Mesenchymal stem cell (in vitro differentiated cells and primary cell): ENCODE data around the gene NPFFR2.
"Not testable (repeated sequence)": the region's sequence is repeated elsewhere in the genome, so short reads cannot be mapped to it uniquely, and the experiment has no call there.

ENCODE experiments used
- DNase-seq: peaks from one replicate; pipeline ENCODE4 v3.0.0-alpha.2; 2013
- H2AFZ ChIP-seq: one replicate; pipeline ENCODE4 v1.6.1; 2013; ENCODE audit warnings: low read depth, mild to moderate bottlenecking, control low read depth, inconsistent platforms, low read length, moderate library complexity
- H2AK5ac ChIP-seq: 2 replicates; pipeline ENCODE4 v1.6.1; 2013; ENCODE audit warnings: low read length, moderate library complexity, mild to moderate bottlenecking, inconsistent platforms; ENCODE audit not compliant: severe bottlenecking
- H2BK120ac ChIP-seq: one replicate; pipeline ENCODE4 v1.6.1; 2013; ENCODE audit warnings: low read depth, mild to moderate bottlenecking, inconsistent platforms, low read length, moderate library complexity
- H2BK12ac ChIP-seq, 2 experiments: one replicate each; pipeline ENCODE4 v1.6.1; 2013; ENCODE audit warnings: inconsistent platforms in 2 of 2, low read length in 2 of 2, mild to moderate bottlenecking in 2 of 2, moderate library complexity in 2 of 2, control low read depth in 1 of 2
- H2BK15ac ChIP-seq: one replicate; pipeline ENCODE4 v1.6.1; 2013; ENCODE audit warnings: mild to moderate bottlenecking, low read depth, inconsistent platforms; ENCODE audit not compliant: poor library complexity, severe bottlenecking
- H2BK5ac ChIP-seq: 2 replicates; pipeline ENCODE4 v1.6.1; 2013; ENCODE audit warnings: low read depth, mild to moderate bottlenecking, low read length, control low read depth, inconsistent platforms; ENCODE audit not compliant: poor library complexity, severe bottlenecking
- H3K14ac ChIP-seq, 2 experiments: one replicate each; pipeline ENCODE4 v1.6.1; 2013; ENCODE audit warnings: inconsistent platforms in 2 of 2, low read length in 2 of 2, control low read depth in 1 of 2, mild to moderate bottlenecking in 1 of 2, moderate library complexity in 1 of 2
- H3K18ac ChIP-seq, 2 experiments: one replicate each; pipeline ENCODE4 v1.6.1; 2013; ENCODE audit warnings: inconsistent platforms in 2 of 2, low read length in 2 of 2, control low read depth in 1 of 2, low read depth in 1 of 2, mild to moderate bottlenecking in 1 of 2
- H3K23ac ChIP-seq, 2 experiments: one replicate each; pipeline ENCODE4 v1.6.1; 2013; ENCODE audit warnings: inconsistent platforms in 2 of 2, low read length in 2 of 2, mild to moderate bottlenecking in 2 of 2, moderate library complexity in 2 of 2, control low read depth in 1 of 2
- H3K27ac ChIP-seq: 2 replicates; pipeline ENCODE4 v1.5.1; 2013; ENCODE audit warnings: mild to moderate bottlenecking, moderate library complexity, low read length, control low read depth, inconsistent platforms; ENCODE audit not compliant: poor library complexity, severe bottlenecking
- H3K27me3 ChIP-seq, 2 experiments: 2 replicates each; pipeline versions ENCODE4 v1.6.1 to v1.7.0; 2013; ENCODE audit warnings: low read length in 2 of 2, mild to moderate bottlenecking in 2 of 2, moderate library complexity in 2 of 2, control low read depth in 1 of 2, inconsistent platforms in 1 of 2; ENCODE audit not compliant: control insufficient read depth in 1 of 2, insufficient read depth in 1 of 2
- H3K36me3 ChIP-seq, 2 experiments: 2 replicates each; pipeline versions ENCODE4 v1.6.1 to v1.7.0; 2013; ENCODE audit warnings: low read length in 2 of 2, control low read depth in 1 of 2, inconsistent platforms in 1 of 2, low read depth in 1 of 2, mild to moderate bottlenecking in 1 of 2; ENCODE audit not compliant: insufficient read depth in 2 of 2, control insufficient read depth in 1 of 2
- H3K4ac ChIP-seq, 2 experiments: one replicate each; pipeline ENCODE4 v1.6.1; 2013; ENCODE audit warnings: inconsistent platforms in 2 of 2, low read length in 2 of 2, mild to moderate bottlenecking in 2 of 2, moderate library complexity in 2 of 2, control low read depth in 1 of 2, low read depth in 1 of 2
- H3K4me1 ChIP-seq: 2 replicates; pipeline ENCODE4 v1.6.1; 2013; ENCODE audit warnings: low read depth, low read length, control low read depth; ENCODE audit not compliant: control insufficient read depth, insufficient read depth
- H3K4me2 ChIP-seq: 2 replicates; pipeline ENCODE4 v1.6.1; 2013; ENCODE audit warnings: low read length, mild to moderate bottlenecking, inconsistent platforms; ENCODE audit not compliant: poor library complexity, severe bottlenecking
- H3K4me3 ChIP-seq, 2 experiments: 2 replicates each; pipeline versions ENCODE4 v1.5.1 to v1.7.0; 2013; ENCODE audit warnings: low read length in 2 of 2, mild to moderate bottlenecking in 2 of 2, control low read depth in 1 of 2, low read depth in 1 of 2; ENCODE audit not compliant: insufficient read depth in 1 of 2
- H3K79me1 ChIP-seq: replicated peaks from 2 replicates; pipeline ENCODE4 v1.6.1; 2013; ENCODE audit warnings: mild to moderate bottlenecking, control low read depth, low read length, inconsistent platforms; ENCODE audit not compliant: poor library complexity, severe bottlenecking
- H3K9ac ChIP-seq: 2 replicates; pipeline ENCODE4 v1.7.0; 2013; ENCODE audit warnings: mild to moderate bottlenecking, low read length, moderate library complexity
- H3K9me3 ChIP-seq: 2 replicates; pipeline ENCODE4 v1.7.0; 2013; ENCODE audit warnings: mild to moderate bottlenecking, low read length; ENCODE audit not compliant: control insufficient read depth
- H4K8ac ChIP-seq: one replicate; pipeline ENCODE4 v1.6.1; 2013; ENCODE audit warnings: inconsistent platforms, mild to moderate bottlenecking, low read length, moderate library complexity
- H4K91ac ChIP-seq: one replicate; pipeline ENCODE4 v1.6.1; 2013; ENCODE audit warnings: mild to moderate bottlenecking, low read length, inconsistent platforms
- WGBS: methylation state at CpG from one replicate; pipeline ENCODE4 v1.1.7; 2013; ENCODE audit warnings: mixed read lengths; 5-methylcytosine and 5-hydroxymethylcytosine counted together

NPFFR2 gene

GRCh38 chr4:72139997-72140396 is 108.2 kb downstream of the NPFFR2 start:
- H4K91ac ChIP-seq, H3K9me3 ChIP-seq, H3K9ac ChIP-seq, H3K4ac ChIP-seq, H4K8ac ChIP-seq, H3K27me3 ChIP-seq, H3K4me1 ChIP-seq, H2AK5ac ChIP-seq, H2BK120ac ChIP-seq, H3K23ac ChIP-seq, H2BK12ac ChIP-seq, H3K36me3 ChIP-seq, H2AFZ ChIP-seq, H2BK15ac ChIP-seq, DNase-seq, H3K18ac ChIP-seq, H2BK5ac ChIP-seq, H3K4me3 ChIP-seq, H3K4me2 ChIP-seq, H3K14ac ChIP-seq, H3K79me1 ChIP-seq, H3K27ac ChIP-seq: not testable (repeated sequence)
- no CpG with 5 or more reads among the region's 2 CpGs for WGBS

GRCh38 chr4:72144241-72144640 is 112.4 kb downstream of the NPFFR2 start:
- Histone ChIP-seq H3K36me3 (no peaks in the 10 kb centered on the region), H2BK5ac (no peak overlapping the region), H2BK120ac (no peak overlapping the region), H3K18ac (no peak overlapping the region), H4K91ac (no peak overlapping the region), H3K4me3 (no peak overlapping the region), H3K4me1 (no peaks in the 10 kb centered on the region), H3K9me3 (no peaks in the 10 kb centered on the region), H3K4me2 (no peak overlapping the region), H2BK15ac (no peak overlapping the region), H2BK12ac (no peak overlapping the region), H2AFZ (no peak overlapping the region), H3K9ac (no peak overlapping the region), H3K23ac (no peak overlapping the region), H2AK5ac (no peak overlapping the region), H3K4ac (no peak overlapping the region), H3K79me1 (no peaks in the 10 kb centered on the region), H3K27me3 (no peaks in the 10 kb centered on the region), H3K14ac (no peak overlapping the region), H4K8ac (no peak overlapping the region), H3K27ac (no peak overlapping the region)
- no peak for DNase-seq
- WGBS: 83% methylated on average over 2 of the region's 2 CpGs

GRCh38 chr4:72152731-72153130 is 120.9 kb downstream of the NPFFR2 start:
- DNase-seq: no peak
- no peak overlapping the region for H3K4ac ChIP-seq
- H3K27ac ChIP-seq: no peak overlapping the region
- H3K23ac ChIP-seq: no peak overlapping the region
- H2BK5ac ChIP-seq: no peak overlapping the region
- no peaks in the 10 kb centered on the region for H3K79me1 ChIP-seq
- no peak overlapping the region for H3K14ac ChIP-seq
- H4K91ac ChIP-seq: no peak overlapping the region
- H3K4me3 ChIP-seq: no peak overlapping the region
- no peak overlapping the region for H3K9ac ChIP-seq
- H3K4me2 ChIP-seq: no peak overlapping the region
- H3K4me1 ChIP-seq: no peaks in the 10 kb centered on the region
- H2AFZ ChIP-seq: no peak overlapping the region
- no peak overlapping the region for H2BK120ac ChIP-seq
- no peaks in the 10 kb centered on the region for H3K9me3 ChIP-seq
- H3K18ac ChIP-seq: no peak overlapping the region
- no peaks in the 10 kb centered on the region for H3K36me3 ChIP-seq
- no peak overlapping the region for H2AK5ac ChIP-seq
- H3K27me3 ChIP-seq: no peaks in the 10 kb centered on the region
- no peak overlapping the region for H2BK12ac ChIP-seq
- H2BK15ac ChIP-seq: no peak overlapping the region
- no peak overlapping the region for H4K8ac ChIP-seq

DNA sequence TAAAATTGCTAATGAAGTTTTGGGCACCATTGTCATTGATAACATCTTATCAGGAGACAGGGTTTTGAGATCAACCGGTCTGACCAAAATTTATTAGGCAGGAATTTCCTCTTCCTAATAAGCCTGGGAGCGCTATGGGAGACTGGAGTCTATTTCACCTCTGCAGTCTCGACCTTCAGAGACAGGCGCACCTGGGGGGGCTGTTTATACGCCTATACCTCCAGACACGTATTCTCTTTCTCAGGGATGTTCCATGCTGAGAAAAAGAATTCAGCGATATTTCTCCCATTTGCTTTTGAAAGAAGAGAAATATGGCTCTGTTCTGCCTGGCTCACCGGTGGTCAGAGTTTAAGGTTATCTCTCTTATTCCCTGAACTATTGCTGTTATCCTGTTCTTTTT is 121.8 kb downstream of the NPFFR2 start:
- H3K36me3 ChIP-seq, H2AK5ac ChIP-seq, DNase-seq, H3K9me3 ChIP-seq, H2BK15ac ChIP-seq, H3K14ac ChIP-seq, H3K4me3 ChIP-seq, H3K4me2 ChIP-seq, H4K8ac ChIP-seq, H3K27me3 ChIP-seq, H2BK120ac ChIP-seq, H2BK5ac ChIP-seq, H3K18ac ChIP-seq, H3K79me1 ChIP-seq, H3K4me1 ChIP-seq, H3K27ac ChIP-seq, H3K9ac ChIP-seq, H2AFZ ChIP-seq, H4K91ac ChIP-seq, H3K4ac ChIP-seq, H2BK12ac ChIP-seq, H3K23ac ChIP-seq: not testable (repeated sequence)
- 82% methylated on average over 6 of the region's 8 CpGs for WGBS
